ENCODE data around the gene MAPK8IP3. TPM values are rescaled to one million over a fixed set of nuclear protein-coding genes. Genes with fewer than 3 reads are reported as not detected.
"Not testable (repeated sequence)": the region's sequence is repeated elsewhere in the genome, so short reads cannot be mapped to it uniquely, and the experiment has no call there.

MAPK8IP3 gene
- total RNA-seq, 1 donor from 2014 or later = 55.6 TPM

GRCh38 chr16:1784977-1785845 lies 79.2 kb downstream of the MAPK8IP3 start:
- DNase-seq (ENCODE audit: low spot score) = no peak

DNA sequence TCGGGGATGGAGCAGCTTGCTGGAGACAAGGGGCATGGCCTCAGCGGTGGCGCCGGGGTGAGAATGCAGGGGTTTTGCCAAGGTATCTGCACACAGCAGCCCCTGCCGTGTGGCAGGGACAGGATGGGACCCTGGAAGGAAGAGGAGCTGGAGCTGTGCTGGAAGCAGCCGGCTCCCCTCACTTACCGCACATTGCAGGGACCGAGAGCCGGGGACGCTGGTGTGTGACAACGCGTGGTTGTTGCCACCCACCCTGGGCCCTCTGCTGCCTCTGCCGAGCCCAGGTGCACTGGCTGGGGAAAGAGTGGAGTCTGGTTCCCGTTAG lies 79.8 kb downstream of the MAPK8IP3 start:
- no peak for DNase-seq (ENCODE audit: low spot score)

- DNase-seq (ENCODE audit: low spot score) = no peak
These were observed 80.5 kb downstream of the MAPK8IP3 start for GRCh38 chr16:1786242-1787055.

DNA sequence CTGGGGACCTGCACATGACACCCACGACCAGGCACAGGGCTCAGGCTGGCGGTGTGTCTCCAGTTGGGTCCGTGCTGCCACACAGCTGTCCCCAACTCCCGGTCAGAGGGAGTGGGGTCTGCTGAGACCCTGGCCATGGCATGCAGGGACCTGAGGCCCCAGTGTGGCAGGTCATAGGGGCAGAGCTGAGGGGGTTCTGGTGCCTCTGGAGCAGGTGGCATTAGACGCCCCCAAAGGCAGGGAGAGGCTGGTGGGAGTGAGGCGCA lies 81.0 kb downstream of the MAPK8IP3 start:
- no peak for DNase-seq (ENCODE audit: low spot score)

GRCh38 chr16:1787322-1788094 lies 81.5 kb downstream of the MAPK8IP3 start:
- DNase-seq (ENCODE audit: low spot score) = no peak

DNA sequence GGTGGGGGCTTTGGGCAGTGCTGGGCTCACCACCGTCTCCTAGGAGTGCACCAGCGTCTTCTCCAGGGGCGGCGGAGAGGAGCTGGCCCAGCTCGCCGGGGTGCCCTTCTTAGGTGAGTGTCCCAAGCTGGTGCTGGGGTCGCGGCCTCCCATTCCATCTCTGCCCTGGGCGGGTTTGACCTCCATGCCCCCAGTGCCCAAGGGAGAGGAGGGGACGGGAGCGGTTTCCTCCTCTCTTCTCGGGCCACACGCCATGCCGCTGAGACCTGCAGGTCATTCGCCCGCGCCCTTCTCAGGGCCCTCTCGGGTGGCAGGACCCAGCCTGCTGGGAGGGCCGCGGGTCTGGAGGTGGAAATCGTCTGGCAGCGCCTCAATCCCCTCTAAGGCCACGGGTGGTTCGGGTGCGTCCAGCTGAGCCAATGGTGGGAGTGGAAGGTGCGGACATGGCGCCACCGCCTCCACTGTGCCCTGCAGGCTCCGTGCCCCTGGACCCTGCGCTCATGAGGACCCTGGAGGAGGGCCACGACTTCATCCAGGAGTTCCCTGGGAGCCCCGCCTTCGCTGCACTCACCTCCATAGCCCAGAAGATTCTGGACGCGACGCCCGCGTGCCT lies 82.2 kb downstream of the MAPK8IP3 start:
- DNase-seq (ENCODE audit: low spot score) = no peak

GRCh38 chr16:1788708-1789100 lies 82.7 kb downstream of the MAPK8IP3 start:
- no peak for DNase-seq (ENCODE audit: low spot score)

GRCh38 chr16:1789643-1790045 lies 83.6 kb downstream of the MAPK8IP3 start:
- no peak for DNase-seq (ENCODE audit: low spot score)

DNA sequence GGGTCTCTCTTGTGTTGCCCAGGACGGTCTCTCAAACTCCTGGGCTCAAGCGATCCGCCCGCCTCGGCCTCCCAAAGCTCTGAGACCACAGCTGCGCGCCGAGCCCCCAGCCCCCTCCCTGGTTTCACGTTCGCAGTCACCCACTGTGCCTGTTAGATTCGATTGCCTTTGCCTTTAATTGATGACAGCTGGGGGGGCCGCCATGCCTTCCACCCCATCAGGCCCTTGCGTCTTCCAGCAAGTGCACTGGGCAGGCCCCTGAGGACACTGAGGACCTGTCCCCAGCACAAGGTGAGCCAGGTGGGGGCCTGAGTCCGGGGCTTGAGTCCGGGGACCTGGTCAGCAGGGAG lies 84.2 kb downstream of the MAPK8IP3 start:
- peak; percentile 80 for DNase-seq (ENCODE audit: low spot score)

GRCh38 chr16:1790611-1791255 lies 84.7 kb downstream of the MAPK8IP3 start:
- DNase-seq (ENCODE audit: low spot score) = no peak

DNA sequence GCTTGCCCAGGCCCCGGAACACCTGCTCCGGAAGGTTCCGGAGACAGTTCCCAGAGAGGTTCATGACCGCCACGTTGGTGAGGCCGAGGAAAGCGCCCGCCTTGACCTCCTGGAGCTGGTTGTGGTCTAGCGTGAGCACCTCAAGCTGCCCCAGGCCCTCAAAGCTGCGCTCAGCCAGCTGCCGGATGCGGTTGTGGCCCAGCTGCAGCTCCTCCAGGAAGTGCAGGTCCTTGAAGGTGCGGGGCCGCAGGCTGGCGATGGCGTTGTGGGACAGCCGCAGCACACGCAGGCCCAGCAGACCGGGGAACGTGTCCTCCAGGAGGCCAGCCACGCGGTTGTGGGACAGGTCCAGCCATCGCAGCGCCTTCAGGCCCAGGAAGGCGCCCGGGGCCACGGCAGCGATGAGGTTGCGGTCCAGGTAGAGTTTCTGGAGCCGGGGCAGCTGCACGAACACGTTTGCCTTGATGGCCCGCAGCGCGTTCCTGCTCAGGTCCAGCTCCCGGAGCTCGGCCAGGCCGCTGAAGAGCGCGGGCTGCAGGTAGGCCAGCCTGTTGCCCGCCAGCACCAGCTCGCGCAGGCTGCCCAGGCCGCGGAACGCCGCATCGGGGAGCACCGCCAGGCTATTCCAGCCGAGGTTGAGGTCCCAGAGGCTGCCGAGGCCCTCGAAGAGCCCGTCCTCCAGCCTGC lies 85.4 kb downstream of the MAPK8IP3 start:
- peak; percentile 87 for DNase-seq (ENCODE audit: low spot score)

GRCh38 chr16:1791943-1792812 lies 86.2 kb downstream of the MAPK8IP3 start:
- DNase-seq (ENCODE audit: low spot score) = peak; percentile 85

DNA sequence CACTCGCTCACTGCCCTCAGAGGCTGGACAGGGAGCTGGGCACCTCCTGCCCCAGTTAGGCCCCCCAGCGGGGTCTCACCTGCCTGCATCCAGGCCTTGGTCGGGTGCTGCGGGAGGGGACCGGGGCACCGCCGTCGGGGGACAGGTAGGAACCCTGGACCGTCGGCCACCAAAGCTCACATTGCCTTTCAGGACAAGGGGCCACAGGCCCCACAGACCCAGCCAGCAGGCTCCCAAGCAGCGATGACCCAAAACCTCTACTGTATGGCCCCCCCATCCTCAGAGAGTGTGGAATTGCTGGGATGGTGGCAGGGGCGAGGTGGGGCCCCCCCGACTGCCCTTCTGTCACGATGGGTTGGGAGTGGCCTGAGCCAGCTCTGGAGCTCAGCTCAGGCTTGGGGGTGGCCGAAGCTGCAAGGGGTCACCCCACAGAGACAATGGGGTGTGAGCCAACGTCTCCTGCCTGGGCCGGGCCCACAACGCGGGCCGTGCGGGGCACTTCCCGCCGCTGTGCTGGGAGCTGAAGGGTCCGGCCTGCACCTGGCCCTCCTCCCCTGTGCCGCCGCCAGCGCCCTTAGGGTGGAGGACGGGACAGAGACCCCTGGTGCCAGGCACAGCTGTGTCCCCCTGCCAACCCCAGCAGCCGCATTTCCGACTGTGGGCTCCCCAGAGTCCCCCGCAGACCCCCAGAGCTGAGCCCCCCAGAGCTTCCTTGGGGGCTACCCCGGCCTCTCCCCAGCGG lies 87.0 kb downstream of the MAPK8IP3 start:
- no peak for DNase-seq (ENCODE audit: low spot score)

DNA sequence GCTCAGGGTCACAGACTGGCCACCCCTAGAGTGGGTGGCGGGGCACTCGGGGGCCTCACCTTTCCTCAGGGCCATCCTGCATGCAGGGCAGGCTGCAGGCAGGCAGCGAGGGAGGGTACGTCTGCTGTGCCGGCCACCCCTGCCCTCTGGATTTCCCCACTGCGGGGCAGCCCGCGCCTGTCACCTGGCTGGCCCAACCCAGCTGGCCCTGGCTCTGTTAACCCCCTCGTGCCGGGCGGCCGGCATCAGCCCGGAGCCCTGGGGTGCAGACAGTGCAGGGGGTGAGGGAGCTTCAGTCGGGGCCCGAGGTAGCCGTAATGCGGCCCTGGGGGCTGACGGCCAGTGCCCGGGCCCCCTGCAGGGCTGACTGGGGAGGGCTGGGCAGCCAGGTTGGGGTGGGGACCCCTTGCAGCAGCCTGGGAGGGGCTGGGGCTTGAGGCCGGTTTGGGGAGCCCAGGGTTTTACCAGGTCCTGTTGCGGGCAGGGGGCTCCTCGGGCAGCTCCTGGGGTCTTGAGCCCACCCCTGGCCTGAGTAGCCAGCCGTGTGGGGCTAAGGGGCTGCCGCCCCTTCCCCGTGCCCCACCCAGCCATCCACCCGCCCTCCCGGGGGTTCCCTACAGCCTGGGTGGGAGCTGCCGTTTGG lies 87.7 kb downstream of the MAPK8IP3 start, which contains the start of gene IGFALS:
Gene IGFALS, minus strand, starts transcription at position 128 of the 643 bp plus-strand sequence. Its CDS starts 53 bp downstream, at position 75.
- no peak for DNase-seq (ENCODE audit: low spot score)

DNA sequence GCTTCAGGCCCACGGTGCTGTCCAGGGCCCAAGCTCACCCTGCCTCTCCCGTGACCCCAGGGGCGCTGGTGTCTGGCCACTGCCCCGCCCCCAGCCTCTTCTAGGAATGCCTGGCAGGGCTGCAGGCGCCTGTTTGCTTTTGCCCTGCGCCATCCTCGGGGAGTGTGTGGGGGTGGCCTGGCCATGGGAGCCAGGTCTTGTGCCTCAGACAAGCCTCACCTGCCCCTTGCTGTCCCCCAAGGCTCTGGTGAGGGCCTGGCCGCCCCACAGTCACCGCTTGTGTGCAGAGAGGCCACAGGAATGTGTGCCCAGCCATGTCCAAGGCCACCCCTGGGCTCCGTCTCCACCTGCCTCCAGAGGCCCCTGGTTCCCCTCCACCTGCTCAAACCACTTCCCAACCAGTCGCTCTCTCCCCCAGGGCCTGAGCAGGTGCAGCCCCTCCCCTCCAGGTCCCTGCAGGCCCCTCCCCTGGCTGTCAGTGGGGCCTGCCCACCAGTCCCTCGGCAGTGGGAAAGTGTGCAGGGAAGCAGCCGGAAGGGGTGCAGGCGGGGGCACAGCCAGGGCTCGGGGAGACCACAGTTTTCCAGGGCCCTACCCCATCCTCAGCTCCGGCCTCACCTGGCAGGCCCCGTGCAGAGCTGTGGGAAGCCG lies 88.4 kb downstream of the MAPK8IP3 start:
- peak; percentile 81 for DNase-seq (ENCODE audit: low spot score)

DNA sequence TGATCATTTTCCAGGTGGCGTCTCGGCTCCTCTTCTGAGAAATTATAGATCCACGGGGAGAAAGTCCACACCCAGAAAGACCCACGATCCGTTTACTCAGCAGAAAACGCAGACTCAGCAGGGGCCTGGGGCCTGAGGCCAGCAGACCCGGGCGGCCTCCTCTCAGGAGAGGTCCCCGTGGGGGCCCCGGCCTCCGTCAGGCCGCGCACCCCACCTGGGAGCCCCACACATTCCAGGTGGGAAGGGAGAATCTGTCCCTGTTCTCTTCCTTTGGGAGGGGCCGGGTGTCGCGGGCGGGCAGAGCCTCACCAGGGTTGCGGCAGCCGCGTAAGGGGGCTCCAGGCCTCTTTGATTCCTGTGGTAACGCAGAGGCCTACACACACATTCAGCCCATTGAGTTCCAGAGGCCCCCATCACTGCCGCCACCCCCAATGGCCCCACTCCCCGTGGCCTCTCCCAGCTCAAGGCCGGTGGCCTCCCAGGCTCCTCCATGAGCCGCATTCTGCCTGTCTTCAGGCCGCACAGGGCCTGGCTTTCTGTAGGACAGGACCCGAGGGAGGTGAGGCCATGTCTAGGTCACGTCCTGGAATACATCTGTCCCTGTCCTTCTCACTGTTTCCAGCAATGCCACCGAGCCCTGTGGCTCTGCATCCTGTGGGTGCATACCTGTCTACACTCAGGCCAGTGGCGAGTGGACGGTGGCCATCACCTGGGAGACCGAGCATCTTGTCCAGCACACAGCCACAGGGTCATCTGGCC lies 89.1 kb downstream of the MAPK8IP3 start:
- peak; percentile 76 for DNase-seq (ENCODE audit: low spot score)

GRCh38 chr16:1799263-1799662 lies 93.3 kb downstream of the MAPK8IP3 start:
- not testable (repeated sequence) for DNase-seq (ENCODE audit: low spot score)

Data from mesenteric fat pad (tissue), 1 donor.